Stimulated activated CD8-positive, alpha-beta memory T cell treated with anti-CD3 and anti-CD28 coated beads, Interleukin-12 subunit alpha, Interleukin-12 subunit beta, amount 100 ng/mL, for 24 hours (primary cell): ENCODE measurements around the gene SLC13A5.

Source experiments
- DNase-seq: peaks from one replicate; pipeline ENCODE4 v3.0.0-alpha.2; 2020; ENCODE audit errors: extremely low read depth

SLC13A5 gene

DNA sequence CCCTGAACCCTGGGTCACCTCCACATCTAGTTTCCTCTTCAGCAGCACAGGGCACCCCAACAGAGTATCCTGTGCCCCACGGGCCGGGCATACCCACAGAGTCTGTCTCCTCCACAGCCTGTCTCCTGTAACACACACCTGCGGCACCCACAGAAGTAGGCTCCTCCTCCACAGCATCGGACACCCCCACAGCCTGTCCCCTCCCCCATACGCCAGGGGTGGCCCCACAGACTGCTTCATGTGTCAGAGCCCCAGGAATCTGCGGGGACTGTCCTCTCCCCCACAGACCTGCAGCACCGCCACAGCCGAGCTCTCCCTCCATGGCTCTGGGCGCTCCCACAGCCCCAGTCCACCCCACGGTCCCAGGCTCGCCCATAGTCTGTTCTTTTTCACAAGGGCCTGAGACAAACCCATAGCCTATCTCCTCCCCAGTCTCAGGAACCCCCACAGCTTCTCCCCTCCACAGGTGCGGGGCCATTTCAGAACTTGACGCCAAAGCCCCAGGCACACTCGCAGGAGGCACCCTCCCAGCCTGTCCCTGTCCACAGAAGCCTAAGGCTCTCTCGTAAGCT is 74.1 kb downstream of the SLC13A5 start:
- DNase-seq, result no peak

GRCh38 chr17:6638046-6638908 is 74.9 kb downstream of the SLC13A5 start:
- DNase-seq, result no peak

DNA sequence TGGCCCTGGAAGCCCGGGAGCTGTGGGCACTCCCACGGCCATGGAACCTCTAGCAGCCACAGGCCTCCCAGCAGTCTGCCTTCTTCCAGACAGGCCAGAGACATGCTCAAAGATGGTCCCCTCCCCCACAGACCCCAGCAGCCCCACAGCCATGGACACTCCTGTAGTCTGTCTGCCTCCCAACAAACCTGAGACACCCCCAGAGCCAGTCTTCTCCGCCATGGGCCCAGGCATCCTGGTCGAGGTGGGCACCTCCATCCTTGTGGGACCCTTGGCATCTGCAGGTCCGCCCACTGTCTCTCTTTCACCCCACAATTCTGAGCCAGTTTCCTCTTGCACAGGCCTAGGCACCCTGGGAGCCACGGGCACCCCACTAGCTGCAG is 75.7 kb downstream of the SLC13A5 start:
- no peak for DNase-seq

DNA sequence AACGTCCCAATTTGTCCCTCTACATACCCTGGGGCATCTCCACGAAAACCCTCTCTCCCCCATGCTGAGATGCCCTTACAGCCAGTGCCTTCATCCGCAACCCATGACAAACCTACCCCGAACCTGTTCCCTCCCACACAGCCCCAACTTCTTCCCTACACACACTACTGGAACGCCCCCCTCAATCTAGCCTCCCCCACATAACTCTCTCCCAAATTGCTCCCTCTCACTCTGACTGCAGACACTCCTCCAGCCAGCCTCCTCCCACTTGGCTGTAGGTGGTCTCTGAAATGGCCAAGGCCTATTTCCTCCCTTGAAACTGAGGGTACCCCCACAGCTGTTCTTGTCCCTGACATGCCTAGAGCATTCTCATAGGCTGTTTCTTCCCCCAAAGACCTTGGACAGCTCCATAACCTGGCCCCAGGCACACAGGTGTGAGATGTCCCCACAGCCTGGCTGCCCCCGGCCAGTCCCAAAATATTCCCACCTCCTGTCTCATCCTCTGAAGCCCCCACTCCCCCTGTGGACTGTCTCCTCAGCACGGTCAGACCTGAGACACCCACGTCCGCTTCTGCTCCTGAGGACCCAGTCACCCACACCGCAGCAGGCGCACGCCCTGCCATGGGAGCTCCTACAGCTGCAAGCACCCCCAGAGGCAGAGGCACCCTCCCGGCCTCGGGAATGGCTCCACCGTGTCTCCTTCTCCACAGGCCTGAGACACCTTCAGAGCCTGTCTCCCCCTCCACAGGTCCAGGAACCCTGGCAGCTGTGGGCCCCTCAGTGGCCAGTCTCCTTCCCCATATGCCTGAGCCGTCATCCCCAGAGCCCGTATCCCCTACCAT is 76.3 kb downstream of the SLC13A5 start:
- no peak for DNase-seq

- no peak for DNase-seq
Observed at GRCh38 chr17:6636105-6636504, 77.1 kb downstream of the SLC13A5 start.
